NCI-H748 treated with DMSO at 0.1 percent for 48 hours (cell line): ENCODE measurements around the gene STRADA.

Experiments
- DNase-seq: peaks from one replicate; lab custom pipeline; 2025; lab: John Stamatoyannopoulos, UW

The STRADA gene

DNA sequence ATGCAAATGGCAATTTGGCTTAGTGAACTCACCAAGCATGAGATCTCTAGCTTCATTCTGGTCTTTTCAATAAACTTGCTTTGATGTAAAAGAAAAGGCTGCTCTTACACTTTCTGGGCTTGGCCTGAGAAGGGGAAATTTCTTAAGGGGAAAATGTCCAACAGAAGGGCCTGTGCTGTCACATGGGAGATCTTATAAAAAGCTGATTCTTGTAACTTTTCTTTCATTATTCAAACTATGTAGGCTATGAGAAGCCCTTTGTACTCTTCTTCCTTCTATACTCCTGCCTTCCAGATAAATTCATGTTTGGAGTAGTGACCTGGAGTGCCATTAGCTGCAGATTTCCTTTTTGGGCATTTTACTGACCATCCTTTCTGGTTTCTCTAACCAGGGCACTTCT lies 58.6 kb downstream of the STRADA start:
- DNase-seq, result no peak

GRCh38 chr17:63682441-63682840 lies 59.2 kb downstream of the STRADA start:
- no peak for DNase-seq

DNA sequence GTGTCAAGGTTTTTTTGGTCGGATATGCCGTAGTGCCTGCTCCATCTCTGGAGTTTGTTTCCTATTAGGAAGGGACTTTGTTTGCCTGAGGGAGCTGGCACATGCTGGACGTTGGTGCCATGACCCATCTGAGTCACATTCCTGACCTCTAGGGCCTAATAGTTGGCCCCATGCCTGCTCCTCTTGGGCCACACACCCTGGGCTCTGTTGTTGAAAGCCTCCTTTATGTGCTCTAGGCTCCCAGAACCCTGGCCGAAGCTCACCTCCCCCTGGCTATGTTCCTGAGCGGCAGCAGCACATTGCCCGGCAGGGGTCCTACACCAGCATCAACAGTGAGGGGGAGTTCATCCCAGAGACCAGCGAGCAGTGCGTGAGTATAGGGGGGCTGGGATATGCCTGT lies 60.1 kb downstream of the STRADA start:
- no peak for DNase-seq

GRCh38 chr17:63680700-63681099 lies 60.9 kb downstream of the STRADA start:
- no peak for DNase-seq

GRCh38 chr17:63679214-63679613 lies 62.4 kb downstream of the STRADA start:
- DNase-seq, result no peak

DNA sequence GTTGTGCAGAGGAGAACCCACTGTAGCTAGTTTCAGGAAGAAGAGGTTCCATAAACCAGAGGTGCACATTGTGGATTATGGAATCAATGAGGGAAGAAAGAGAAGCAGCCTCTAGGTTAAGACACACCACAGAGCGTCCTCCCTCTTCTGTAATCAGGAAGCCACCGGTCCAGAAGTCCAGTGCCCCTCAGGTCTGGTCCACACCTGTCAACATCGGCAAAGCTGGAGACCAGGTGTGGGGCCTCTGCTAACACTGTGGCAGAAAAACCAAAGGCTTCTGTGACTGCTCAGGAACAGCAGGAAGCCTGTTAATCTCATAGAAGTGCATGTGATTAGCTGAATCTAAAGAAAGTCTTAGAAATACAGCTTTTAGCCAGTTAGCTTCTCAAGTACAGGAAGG lies 65.0 kb downstream of the STRADA start:
- no peak for DNase-seq

DNA sequence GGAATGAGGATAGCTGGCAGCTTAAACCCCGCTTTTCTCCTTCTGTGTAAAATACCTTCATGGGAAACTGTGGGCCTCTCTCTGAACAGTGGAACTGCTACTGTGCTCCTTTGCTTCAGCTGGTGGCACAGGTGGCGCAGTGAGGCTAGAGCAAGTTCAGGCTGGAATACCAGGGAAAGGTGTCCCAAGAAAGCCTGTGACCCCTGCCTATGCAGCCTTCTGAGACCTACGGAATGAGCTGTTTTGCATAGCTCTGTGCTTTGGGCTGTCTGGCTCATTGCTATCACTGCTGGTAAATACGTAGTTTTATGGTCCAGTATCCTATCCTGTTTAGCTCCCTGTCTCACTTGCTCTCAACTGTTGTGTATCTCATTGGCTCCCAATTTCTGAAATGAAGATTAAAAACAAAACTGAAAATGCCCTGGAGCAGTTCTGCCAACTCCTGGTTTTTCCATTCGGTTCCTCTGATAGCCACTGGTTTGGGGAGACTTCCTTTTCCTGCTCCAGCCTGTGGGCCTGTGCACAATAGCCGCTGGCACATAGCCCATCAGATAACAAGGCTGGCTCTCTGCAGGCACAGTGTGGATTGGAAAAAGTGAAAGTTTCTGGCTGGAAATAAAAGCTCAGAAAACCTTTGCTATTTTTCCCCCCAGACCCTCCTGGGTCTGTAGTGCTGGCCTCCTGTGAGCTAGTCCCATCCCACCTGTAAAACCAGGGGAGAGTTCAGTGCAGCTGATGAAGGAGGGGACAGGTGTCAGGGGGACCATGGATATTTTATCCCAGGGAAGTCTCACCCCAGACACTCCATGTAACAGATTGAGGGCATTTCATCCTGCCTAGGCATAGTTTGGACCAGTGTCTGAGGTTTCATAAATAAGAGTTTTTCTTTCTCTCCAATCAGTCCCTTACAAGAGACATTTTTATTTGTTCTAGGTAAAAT lies 65.7 kb downstream of the STRADA start:
- DNase-seq, result no peak

DNA sequence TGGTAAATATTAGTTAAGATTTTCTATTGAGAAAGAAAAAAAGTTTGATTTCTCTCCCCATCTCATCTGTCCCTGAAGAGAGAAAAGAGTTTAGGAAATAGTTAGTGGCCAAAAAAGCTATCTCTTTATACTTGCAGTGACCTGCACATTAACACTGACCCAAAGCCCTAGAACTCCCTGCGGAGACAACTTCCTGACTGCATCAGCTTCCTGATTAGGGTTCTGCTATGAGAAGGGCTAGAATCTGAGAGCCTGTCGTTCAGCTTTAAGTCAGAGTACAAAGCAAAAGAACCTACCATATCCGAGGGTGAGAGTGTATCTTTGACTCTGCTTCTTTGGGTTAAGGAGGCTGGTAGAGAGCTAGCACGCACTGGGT lies 66.4 kb downstream of the STRADA start:
- no peak for DNase-seq

DNA sequence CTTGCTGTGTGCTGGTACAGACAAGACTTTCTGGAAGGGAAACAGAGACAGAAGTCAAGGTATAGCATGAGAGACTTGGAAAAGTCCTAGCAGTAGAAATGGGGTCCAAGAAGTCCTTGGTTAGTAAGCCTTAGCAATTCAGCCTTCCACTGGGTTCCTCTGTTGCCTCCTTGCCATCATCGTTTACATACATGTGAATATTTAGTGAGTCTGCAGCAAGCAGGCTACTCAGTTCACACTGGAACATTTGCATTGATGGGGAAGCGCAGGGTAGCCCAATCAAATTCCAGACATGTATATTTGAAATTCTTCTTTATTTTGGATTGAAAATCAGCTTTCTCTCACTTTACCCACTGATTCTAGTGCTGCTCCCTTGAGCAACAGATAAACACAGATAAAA lies 68.7 kb downstream of the STRADA start:
- no peak for DNase-seq

DNA sequence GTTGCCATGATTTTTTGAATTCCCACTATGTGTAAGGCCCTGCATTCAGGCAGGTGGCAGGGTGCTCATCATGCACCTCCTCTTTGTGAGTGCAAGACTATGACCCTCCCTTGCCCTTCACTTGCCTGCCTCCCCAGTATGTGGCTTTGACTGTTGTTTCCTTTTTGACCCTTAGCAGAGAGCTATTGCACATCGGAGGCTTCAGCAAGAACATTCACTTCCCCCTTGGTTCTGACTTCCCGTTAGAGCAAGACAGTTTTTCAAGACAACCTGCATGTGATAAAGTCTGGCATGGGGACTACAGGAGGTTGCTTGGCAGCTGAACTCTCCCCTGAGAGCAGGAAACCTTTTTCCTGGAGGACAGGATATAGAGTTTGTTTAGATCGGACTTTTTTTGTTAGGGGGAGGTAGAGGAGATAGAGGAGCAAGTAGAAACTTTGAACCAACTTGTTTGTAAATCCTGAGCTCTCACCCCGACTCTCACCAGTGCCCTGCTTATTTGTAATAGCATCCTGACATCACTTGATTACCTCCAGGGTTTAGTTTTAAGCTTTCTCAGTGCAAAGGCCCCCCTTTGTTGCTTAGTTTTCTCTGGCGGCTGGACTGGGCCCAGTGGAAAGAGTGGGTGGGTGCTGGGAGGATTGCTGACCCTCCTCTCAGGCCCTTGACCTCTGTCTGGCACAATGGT lies 75.9 kb downstream of the STRADA start:
- DNase-seq, result no peak

- DNase-seq, result no peak
Measured at GRCh38 chr17:63659850-63660249, 81.7 kb downstream of the STRADA start.

GRCh38 chr17:63658366-63658765 lies 83.2 kb downstream of the STRADA start:
- no peak for DNase-seq

- no peak for DNase-seq
Measured at GRCh38 chr17:63657786-63658185, 83.8 kb downstream of the STRADA start.

DNA sequence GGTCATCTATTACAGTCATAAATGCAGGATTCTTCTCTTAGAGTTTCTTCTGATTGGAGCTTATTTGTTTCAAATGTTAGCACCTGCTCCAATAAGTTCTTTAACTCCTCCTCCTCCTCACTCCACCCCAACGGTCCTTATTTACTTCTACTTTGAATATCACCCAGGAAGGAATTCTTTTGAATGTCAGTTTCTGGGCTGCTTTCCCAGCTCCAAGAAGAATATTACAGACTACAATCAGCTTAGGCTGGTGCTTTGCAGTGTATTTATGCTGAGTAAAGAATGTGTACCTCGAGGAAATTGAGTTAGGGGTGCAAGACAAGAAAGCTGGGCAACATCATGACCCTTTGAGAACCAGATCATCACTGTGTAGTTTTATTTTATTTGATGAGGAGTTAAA lies 88.5 kb downstream of the STRADA start:
- no peak for DNase-seq
